OCI-LY3 (cell line): Measurements from ENCODE around the gene RAVER1.

Experiments
- CTCF ChIP-seq: fragments of 200-600, 300-600 bp; sonication (generic); IDR thresholded peaks from 2 replicates; pipeline ENCODE4 v1.5.1; 2014; ENCODE audit warnings: antibody characterized with exemption, low read length, low read depth
- EZH2phosphoT487 ChIP-seq: fragments of 200-600 bp; shearing (Covaris generic); IDR thresholded peaks from 2 replicates; pipeline ENCODE4 v1.6.1; 2018; ENCODE audit warnings: antibody characterized with exemption, mixed run types, low read depth

- TF ChIP-seq CTCF: no peak
- TF ChIP-seq EZH2phosphoT487: no peak
Measured at GRCh38 chr19:10321417-10321797, 11.9 kb downstream of the RAVER1 start.
